HL-60/S4 (cell line): ENCODE results near the gene SGCG.
"Not testable (repeated sequence)": the region's sequence is repeated elsewhere in the genome, so short reads cannot be mapped to it uniquely, and the experiment has no call there.

Source experiments
- in situ Hi-C: fragments of 300-500 bp; cut with MboI; formaldehyde crosslinking; loops from 2 replicates; pipeline ENCODE4 v1.14.3; 2022; ENCODE audit warnings: low sequenced_read_pairs

Gene SGCG

DNA sequence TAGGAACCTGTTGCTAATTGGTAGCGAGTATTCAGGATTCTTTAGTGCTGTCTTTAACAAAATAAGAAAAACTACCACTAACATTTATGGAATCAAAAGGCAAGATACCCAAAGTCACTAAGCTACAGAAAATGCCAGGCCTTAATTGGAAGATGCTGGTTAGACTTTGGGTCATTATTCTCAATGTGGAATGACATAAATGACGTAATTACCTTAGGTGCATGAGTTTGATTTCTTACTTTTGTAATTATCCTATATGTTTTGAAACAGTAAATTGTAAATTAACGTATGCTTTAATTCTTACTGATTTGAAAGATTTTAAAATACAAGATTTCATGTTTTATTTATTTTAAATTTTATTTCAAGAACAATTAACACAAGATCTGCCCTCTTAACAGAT is 25.0 kb downstream of the SGCG start:
- in situ Hi-C loops: no loop called here

DNA sequence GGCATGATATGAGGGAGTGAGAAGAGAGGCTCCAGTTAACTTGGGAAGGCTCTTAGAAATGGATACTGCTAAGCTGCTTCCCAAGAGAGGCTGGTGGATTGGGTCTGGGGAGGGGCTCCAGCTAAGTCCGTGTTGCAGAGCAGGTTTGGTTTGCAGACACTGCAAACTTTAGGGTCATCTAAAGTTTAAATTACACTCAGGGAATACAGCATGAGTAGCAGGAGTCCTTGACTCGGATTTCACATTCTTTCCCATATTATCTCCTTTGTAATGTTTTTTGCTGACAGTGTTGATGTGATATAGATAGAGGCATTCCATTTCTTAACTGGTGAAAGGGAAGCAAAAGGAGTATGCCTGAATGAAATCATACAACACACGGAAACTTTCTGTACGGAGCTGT is 31.9 kb downstream of the SGCG start:
- in situ Hi-C loops: no loop called here

DNA sequence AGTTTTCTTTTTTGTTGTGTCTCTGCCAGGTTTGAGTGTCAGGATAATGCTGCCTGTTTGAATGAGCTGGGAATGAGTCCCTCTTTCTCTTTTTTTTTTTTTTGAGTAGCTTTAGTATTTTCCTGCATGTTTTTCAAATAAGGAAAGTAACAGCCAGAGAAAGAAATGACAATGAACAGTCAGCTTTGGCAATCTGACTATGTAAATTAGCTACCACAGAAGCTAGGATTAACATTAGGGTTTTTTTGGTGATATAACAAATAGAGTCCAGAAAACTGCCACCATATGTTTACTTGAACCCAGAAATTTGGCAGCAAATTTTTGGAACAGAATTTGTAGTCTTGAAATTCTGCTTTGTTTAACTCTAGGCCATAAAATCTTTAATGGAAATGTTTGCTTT is 50.5 kb downstream of the SGCG start:
- in situ Hi-C loops: no loop called here

DNA sequence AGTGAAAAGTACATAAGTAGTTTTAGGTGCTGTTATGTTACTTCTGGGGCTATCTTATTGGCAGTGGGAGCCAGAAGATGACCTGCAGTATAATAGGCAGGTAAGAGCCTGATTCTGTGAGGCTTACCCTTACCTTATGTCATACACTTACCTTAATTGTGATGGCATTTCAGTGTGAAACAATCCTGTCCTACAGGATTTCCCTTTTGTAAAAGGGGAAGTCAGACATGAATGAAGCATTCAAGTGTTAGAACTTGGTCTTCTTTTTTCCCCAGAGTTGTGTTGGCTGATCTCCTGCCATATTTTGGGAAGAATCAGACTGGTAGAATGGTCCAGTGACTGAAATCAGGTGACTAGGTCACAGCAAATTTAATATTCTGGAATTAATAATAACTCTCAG is 55.2 kb downstream of the SGCG start:
- in situ Hi-C loops: no loop called here

DNA sequence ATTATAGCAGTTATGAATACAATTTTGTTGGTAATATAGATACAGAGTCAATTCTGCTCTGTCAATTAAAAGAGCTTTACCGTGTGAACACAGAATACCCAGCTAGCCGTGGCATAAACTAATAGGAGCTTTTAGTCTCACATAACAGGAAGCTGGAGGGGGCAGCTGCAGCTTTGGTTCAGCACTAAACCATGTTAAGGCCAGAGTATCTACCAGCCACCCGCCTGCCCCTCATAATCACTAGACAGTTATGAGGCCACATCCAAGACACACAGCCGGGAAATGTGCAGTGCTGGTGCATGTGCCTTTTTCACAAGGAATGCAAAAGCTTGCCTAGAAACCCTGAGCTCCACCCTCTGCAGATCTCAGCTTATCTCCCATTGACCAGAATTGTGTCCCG is 62.3 kb downstream of the SGCG start:
- in situ Hi-C loops: no loop called here

DNA sequence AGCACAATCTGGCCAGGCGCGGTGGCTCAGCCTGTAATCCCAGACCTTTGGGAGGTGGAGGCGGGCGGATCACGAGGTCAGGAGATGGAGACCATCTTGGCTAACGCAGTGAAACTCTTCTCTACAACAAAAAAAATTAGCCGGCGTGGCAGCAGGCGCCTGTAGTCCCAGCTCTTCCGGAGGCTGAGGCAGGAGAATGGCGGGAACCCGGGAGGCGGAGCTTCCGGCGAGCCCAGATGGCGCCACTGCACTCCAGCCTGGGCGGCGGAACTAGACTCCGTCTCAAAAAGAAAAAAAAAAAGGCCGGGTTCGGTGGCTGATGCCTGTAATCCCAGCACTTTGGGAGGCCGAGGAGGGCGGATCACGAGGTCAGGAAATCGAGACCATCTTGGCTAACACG is 67.6 kb downstream of the SGCG start:
- in situ Hi-C loops: not testable (repeated sequence)

DNA sequence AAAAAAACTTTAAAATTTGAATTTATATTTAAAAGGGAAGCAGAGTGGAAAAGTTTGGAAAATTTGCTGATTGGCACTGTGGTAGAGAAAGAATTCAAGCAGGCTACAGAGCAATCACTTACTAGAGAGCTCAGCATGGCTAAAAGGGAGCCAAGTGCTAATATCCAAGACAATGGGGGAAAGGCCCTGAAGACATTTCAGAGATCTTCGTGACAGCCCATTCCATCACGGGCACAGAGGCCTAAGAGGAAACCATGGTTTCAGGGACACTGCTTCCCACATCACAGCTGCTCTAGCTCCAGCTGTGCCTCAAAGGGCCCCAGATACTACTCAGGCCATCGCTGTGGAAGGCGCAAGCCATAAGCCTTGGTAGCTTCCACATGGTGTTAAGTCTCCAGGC is 73.7 kb downstream of the SGCG start:
- in situ Hi-C loops: no loop called here

DNA sequence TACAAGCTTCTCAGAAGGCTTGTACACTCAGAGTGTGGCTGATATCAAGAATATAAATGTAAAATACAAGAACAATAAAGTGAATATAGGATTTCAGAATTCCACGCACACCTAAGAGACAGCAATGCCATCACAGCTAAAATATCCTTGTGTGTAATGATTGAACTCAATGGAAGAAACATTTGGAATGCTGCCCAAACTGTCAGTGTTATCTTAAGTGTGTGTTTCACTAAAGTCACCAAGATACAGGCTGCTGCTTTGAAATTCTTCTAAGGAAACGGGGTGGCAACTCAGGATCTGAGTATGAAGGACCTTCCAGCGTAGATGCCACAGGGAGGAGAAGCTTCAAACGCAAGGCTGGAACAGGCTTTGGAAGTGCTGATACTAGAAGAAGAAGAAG is 86.8 kb downstream of the SGCG start:
- in situ Hi-C loops: no loop called here

DNA sequence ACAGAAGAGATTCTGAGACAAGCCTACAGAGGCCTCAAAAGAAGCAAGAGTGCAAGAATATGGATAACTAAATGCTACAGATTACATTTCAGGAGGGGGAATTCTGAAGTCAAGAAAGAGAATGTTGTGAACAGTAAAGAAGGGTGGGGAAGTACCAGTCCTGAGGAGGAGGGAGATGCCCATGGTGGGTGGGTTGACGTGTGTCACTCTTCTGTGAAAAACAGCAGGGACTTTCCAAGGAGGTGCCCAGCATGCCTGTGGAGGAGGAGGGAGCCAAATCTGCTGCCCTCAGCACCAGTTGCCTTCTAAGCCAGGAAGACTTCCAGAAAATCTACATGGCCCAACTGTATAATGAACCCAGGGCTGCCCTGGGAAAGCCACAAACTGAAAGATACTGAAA is 87.7 kb downstream of the SGCG start:
- in situ Hi-C loops: no loop called here

DNA sequence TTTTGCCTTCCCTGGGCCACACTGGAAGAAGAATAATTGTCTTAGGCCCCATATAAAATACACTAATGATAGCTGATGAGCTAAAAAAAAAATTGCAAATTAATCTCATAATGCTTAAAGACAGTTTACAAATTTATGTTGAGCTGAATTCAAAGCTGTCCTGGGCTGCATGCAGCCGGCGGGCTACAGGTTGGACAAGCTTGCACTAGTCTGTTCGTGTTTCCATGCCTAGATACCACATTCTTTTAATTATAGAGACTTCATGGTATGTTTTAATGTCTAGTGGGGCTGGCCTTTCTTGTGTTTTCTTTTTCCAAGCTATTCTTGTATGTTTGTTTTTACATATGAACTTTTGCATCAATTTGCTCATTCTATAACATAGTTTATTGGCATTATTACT is 90.6 kb downstream of the SGCG start:
- in situ Hi-C loops: no loop called here

DNA sequence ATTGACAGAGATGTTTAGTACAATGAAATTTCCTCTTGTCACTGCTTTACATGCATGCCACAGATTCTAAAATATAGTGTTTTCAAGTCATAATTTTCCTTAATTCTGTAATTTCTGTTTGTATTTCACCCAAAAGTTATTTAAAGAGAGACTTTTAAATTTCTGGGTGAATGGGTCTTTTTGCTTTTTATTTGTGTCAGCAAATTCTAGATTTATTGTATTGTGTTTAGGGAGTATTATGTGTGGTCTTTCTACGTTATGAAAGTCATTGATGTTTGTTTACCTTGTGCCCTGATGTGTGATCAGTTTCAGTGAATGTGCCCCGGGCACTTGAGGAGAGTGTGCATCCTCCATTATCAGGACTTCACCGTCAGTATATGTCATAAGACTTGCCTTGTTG is 92.7 kb downstream of the SGCG start:
- in situ Hi-C loops: no loop called here

DNA sequence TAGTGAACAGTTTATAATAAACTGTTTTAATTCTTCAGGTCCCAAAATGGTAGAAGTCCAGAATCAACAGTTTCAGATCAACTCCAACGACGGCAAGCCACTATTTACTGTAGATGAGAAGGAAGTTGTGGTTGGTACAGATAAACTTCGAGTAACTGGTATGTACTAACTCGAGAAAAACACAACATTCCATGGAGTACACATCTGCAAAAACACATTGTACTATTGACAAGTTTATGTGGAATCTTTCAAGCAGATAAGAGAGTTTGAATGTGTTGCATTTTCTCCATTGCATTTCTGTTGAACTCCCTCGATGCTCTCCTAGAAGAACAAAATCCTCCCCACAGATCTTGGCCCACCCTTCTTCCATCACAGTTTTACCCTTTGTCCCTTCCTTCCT is 98.5 kb downstream of the SGCG start:
- in situ Hi-C loops: no loop called here

DNA sequence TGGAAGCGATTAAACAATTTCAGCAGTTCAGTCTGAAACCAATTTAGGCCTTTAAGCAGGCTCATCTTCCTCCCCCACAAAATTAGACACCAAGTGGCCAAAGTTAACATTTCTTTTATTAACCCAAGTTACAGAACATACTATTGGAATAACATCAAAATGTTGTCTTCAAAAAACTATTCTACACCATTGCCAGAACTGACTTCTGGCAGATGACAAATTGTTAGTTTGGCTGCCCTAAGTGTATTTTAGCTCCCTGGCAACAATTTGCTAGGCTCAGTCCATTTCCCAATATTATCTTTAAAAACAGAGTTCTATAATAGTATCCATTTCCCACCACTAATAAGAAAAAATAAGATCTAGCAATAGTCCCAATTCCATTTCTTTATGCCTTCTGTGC is 107.8 kb downstream of the SGCG start:
- in situ Hi-C loops: no loop called here

DNA sequence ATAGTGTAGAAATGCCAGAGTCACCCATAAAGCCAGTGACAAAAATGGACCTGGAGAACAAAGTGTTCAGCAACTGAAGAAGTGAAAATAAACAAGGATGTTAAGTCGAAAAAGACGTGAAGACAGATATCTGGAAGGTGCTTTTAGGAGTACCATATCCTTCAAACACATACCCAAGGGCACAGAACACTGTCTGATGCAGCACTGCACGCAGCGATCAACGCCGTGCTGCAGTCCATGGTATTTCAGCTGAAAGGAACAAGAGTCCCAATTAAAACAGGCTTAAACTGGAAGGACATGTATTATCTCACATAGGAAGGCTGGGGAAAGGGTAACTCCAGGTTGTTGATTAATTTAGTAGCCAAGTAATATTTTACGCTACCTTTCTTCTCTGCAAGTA is 108.2 kb downstream of the SGCG start:
- in situ Hi-C loops: no loop called here

DNA sequence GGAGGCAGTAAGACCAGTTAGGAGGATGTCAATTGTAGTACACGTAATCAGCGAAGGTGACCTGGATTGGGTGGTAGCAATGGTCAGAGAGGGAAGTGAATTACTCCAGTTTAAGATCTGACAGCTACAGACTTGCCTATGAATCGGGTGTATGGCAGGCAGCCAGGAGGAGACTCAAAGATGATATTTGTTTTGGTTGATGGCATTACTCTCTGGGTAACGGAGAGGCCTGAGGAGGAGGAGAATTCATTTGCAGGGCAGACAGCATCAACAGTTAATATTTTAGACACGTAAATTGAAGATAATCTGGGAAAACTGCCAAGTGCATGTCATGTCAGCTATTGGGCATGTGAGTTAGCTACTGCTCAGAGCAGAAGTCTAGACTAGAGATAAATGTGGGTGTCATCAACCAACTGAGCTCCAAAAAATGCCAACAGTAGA is 109.2 kb downstream of the SGCG start:
- in situ Hi-C loops: no loop called here

DNA sequence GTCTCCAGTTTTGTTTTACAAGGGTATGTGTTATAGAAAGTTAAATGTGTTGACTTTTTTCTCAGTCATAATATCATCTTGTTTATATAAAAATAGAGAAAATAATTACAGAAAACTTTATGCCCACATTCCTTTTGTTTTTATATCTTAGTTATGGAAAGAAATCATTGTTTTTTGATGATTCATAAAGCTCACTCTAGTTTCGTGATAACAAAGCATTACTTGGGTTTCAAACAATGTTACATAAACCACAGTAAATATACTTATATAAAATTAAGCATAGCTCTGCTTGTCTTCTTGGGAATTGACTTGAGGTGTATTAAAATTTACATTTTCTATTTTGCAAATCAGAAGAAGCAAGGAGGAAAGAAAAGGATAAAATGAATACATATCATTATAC is 111.8 kb downstream of the SGCG start:
- in situ Hi-C loops: no loop called here

DNA sequence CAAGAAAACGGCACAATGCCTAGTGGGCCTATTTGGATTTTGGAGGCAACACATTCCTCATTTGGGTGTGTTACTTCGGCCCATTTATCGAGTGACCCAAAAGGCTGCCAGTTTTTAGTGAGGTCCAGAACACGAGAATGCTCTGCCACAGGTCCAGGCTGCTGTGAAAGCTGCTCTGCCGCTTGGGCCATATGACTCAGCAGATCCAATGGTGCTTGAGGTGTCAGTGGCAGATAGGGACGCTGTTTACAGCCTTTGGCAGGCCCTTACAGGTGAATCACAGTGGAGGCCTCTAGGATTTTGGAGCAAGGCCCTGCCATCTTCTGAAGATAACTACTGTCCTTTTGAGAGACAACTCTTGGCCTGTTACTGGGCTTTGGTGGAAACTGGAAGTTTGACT is 134.1 kb downstream of the SGCG start:
- in situ Hi-C loops: not testable (repeated sequence)

DNA sequence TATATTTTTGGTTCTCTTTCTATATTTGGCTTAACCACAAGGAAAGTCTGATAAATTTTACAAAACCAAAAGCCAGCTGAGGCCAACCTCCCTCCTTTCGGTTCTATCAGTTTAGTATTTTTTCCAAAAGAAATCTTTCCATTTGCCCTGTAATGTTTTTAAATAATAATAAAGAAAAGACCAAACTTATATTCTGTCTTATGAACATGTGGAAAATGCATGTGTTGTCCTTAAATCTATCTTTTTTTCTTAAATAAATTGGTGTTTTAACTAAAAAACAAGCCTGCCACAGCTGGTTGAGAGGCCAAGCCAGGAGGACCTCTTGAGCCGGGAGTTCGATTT is 139.1 kb downstream of the SGCG start:
- in situ Hi-C loops: no loop called here

DNA sequence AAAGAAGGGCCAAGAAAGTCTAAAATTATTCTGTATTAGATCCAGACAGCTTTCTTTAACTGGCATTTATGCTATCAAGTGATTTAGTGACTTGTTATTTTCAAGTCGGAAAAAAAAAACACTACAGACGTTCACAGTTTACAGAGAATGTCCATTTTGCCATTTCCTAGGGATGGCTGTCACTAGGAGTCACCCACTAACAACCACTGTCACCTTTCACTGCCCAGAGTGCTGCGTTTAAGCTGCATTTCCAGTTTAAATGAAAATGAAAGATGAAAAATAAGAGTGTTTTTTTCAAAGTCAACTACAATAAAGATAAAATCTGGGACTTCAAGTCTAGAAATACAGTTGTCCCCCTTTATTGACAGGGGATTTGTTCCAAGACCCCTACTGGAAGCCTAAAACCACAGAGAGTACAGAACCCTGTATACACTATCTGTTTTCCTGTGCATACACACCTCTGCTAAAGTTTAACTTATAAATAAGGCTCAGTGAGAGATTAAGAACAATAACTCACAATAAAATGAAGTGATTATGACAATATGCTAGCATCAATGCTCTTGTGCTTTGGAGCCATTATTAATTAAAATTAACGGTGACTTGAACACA is 140.3 kb downstream of the SGCG start:
- in situ Hi-C loops: no loop called here

DNA sequence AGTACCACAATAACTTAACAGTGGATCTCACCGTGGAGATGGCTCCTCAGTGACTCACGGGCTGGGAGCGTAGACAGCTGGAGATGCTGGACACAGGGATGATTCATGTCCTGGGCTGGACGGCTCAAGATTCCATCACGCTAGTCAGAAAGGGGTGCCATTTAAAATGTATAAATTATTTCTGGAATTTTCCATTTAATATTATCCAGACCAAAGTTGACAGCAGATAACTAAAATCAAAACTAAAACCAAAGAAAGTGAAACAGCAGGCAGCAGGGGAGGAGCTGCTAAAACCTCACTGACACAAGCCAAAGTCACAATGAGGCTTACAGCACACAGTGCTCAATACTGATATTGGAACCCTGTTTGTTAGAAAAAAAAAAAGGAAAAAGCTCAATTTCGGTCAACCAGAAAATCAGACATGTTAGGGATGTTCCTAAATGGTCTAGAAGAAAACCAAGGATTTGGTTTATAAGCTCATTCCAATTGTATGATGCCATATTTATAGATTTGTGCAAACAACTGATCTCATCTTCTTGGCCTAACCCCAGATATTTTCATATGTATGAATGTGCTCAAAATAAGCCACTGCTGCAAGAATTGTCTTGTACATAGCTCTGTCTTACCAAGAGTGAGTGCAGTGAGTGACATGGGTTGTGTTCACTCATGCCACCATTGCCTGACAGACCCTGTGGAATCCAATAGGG is 140.9 kb downstream of the SGCG start:
- in situ Hi-C loops: no loop called here

DNA sequence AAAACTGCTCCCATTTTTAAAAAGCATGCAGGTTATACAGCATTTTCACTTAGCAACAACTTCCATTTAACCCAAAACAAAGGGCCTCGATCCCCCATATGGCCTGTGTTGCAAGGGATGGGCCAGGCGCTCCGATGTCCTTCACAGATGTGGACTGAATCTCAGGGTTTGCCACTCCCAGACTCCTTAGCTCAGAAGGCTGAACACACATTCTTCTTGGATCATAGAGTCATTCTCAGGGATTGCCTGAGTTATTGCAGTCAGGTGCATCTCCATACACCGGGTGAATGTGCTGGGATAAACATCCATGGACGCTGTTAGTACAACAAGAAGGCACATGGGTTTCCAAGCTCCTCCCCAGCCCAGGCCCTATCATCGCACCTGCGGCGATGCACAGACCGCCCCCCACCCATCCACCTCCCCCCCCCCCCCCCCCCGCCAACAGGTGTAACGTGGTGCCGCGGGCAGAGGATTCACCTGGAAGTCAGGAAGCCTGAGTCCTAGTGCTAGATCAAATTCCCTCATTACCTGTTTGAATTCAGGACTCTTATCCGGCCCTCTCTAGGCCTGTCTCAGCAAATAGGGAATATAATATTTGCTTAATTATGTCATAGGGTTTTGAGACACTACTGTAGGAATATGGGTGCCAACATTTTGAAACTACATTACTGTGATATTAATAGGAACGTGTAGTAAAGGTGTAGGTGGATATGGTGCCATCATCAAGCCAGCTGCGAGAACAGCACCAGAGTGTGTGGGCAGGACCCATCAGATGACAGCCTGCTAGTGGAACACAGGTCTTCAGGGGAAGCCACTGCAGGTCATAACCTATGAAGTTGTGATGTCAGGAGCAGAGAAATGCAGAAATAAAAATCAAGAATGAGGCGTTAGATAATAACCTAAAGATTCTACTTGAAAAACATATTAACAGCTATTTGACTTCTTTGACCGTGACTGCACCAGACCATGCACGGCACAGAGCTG is 141.9 kb downstream of the SGCG start:
- in situ Hi-C loops: no loop called here
